Fibroblast of lung (primary cell): Measurements from ENCODE around the gene VWDE. TPM values are rescaled to one million over a fixed set of nuclear protein-coding genes. Genes with fewer than 3 reads are reported as not detected.

Source experiments
- DNase-seq, 2 donors: peaks; one replicate each; pipeline versions ENCODE4 v3.0.0 to v3.0.0-alpha.2; 2010; ENCODE audit warnings: low read depth in 2 of 2
- H2AFZ ChIP-seq: 2 replicates; pipeline ENCODE4 v1.5.1; 2012; ENCODE audit warnings: low read length, control low read depth, inconsistent platforms
- H3K27ac ChIP-seq: 2 replicates; pipeline ENCODE4 v1.5.1; 2011; ENCODE audit warnings: low read length, control low read depth; ENCODE audit not compliant: insufficient read depth
- H3K27me3 ChIP-seq: 2 replicates; pipeline ENCODE4 v1.5.1; 2011; ENCODE audit warnings: mild to moderate bottlenecking, low read length; ENCODE audit not compliant: control insufficient read depth, insufficient read depth
- H3K36me3 ChIP-seq: 2 replicates; pipeline ENCODE4 v1.5.1; 2011; ENCODE audit warnings: low read length; ENCODE audit not compliant: control insufficient read depth, insufficient read depth
- H3K4me1 ChIP-seq: 2 replicates; pipeline ENCODE4 v1.5.1; 2011; ENCODE audit warnings: low read length; ENCODE audit not compliant: control insufficient read depth, insufficient read depth; ENCODE audit errors: extremely low read depth
- H3K4me2 ChIP-seq: 2 replicates; pipeline ENCODE4 v1.5.1; 2011; ENCODE audit warnings: low read length, control low read depth; ENCODE audit not compliant: insufficient read depth; ENCODE audit errors: extremely low read depth
- H3K4me3 ChIP-seq, 4 experiments: fragments of 200-600 bp in 1 of 4; sonication (generic) in 1 of 4; replicated peaks in 1 of 4; 2 replicates each; pipeline ENCODE4 v1.5.1; 2011 to 2016; ENCODE audit warnings: low read length in 4 of 4, low read depth in 3 of 4, mild to moderate bottlenecking in 3 of 4, control low read depth in 2 of 4, inconsistent platforms in 1 of 4, mixed read lengths in 1 of 4; ENCODE audit not compliant: insufficient read depth in 1 of 4; ENCODE audit errors: control extremely low read depth in 1 of 4
- H3K79me2 ChIP-seq: 2 replicates; pipeline ENCODE4 v1.5.1; 2012; ENCODE audit warnings: mild to moderate bottlenecking, low read length, inconsistent platforms; ENCODE audit not compliant: control insufficient read depth, insufficient read depth
- H3K9ac ChIP-seq: 2 replicates; pipeline ENCODE4 v1.5.1; 2011; ENCODE audit warnings: mild to moderate bottlenecking, low read length, control low read depth; ENCODE audit not compliant: insufficient read depth
- H3K9me3 ChIP-seq: 2 replicates; pipeline ENCODE4 v1.5.1; 2012; ENCODE audit warnings: low read depth, low read length; ENCODE audit not compliant: control insufficient read depth, insufficient read depth
- H4K20me1 ChIP-seq: 2 replicates; pipeline ENCODE4 v1.5.1; 2011; ENCODE audit warnings: low read length; ENCODE audit not compliant: control insufficient read depth, insufficient read depth; ENCODE audit errors: extremely low read depth
- CTCF ChIP-seq, 2 donors: IDR thresholded peaks in 1 of 2; conservative IDR thresholded peaks in 1 of 2; 1 replicate in 1 of 2; 2 replicates in 1 of 2; pipeline ENCODE4 v1.5.1; 2011 to 2012; ENCODE audit warnings: low read length in 2 of 2, control low read depth in 1 of 2, inconsistent platforms in 1 of 2, low read depth in 1 of 2, mild to moderate bottlenecking in 1 of 2
- EZH2 ChIP-seq: IDR thresholded peaks from 2 replicates; pipeline ENCODE4 v1.5.1; 2012; ENCODE audit warnings: low read length, control low read depth, mild to moderate bottlenecking; ENCODE audit errors: missing control alignments
- polyA plus RNA-seq, 2 donors: library from polyadenylated mRNA; depleted of rRNA in 1 of 2; stranded (reverse) in 1 of 2; unstranded in 1 of 2; fragments of >200 nt; gene quantifications; 2 replicates each; pipeline ENCODE4 v1.2.1, GENCODE V29; 2011 to 2012; ENCODE audit warnings: missing spikeins in 1 of 2
- total RNA-seq: library from RNA; depleted of rRNA; stranded (reverse); fragments of >200 nt; gene quantifications from 2 replicates; pipeline ENCODE4 v1.2.1, GENCODE V29; 2014

The VWDE gene
- total and polyA plus RNA-seq, 2 donors (not counting 1 experiment from before 2014, with no cell fraction given), result 0.09 to 0.17 TPM

GRCh38 chr7:12444785-12445184 is 41.1 kb upstream of the VWDE start:
- Histone ChIP-seq H3K4me1 (no peaks in the 10 kb centered on the region), H3K79me2 (no peaks in the 10 kb centered on the region)
- TF ChIP-seq CTCF (conservative IDR thresholded peaks at IDR 0.05 in 1 of 2, IDR thresholded peaks at IDR 0.05 in 1 of 2; ENCODE audit: low read depth in 1 of 2, low read length in 2 of 2) (no peak), EZH2 (no peak)

GRCh38 chr7:12440229-12440628 is 36.6 kb upstream of the VWDE start:
- no peak for DNase-seq
- no peak overlapping the region for H2AFZ ChIP-seq
- H3K79me2 ChIP-seq, result no peaks in the 10 kb centered on the region
- no peaks in the 10 kb centered on the region for H4K20me1 ChIP-seq
- TF ChIP-seq EZH2, result no peak
- TF ChIP-seq CTCF (conservative IDR thresholded peaks at IDR 0.05 in 1 of 2, IDR thresholded peaks at IDR 0.05 in 1 of 2; ENCODE audit: low read depth in 1 of 2, low read length in 2 of 2), result no peak
- H3K27ac ChIP-seq, result no peak overlapping the region
- H3K27me3 ChIP-seq, result no peaks in the 10 kb centered on the region
- no peak overlapping the region for H3K4me3 ChIP-seq
- no peaks in the 10 kb centered on the region for H3K9me3 ChIP-seq
- no peak overlapping the region for H3K9ac ChIP-seq
- H3K36me3 ChIP-seq, result no peaks in the 10 kb centered on the region
- no peak overlapping the region for H3K4me2 ChIP-seq
- no peaks in the 10 kb centered on the region for H3K4me1 ChIP-seq

More at GRCh38 chr7:12444785-12445184, 41.1 kb upstream of the VWDE start:
- Histone ChIP-seq H3K9ac (no peak overlapping the region), H3K4me2 (no peak overlapping the region), H3K27me3 (no peaks in the 10 kb centered on the region), H4K20me1 (no peaks in the 10 kb centered on the region), H3K4me3 (no peak overlapping the region), H3K36me3 (no peaks in the 10 kb centered on the region), H3K9me3 (no peaks in the 10 kb centered on the region), H3K27ac (no peak overlapping the region), H2AFZ (no peak overlapping the region)
- DNase-seq, result no peak

GRCh38 chr7:12436896-12437535 is 33.4 kb upstream of the VWDE start:
- H3K4me3 ChIP-seq, result no peak overlapping the region
- H3K9me3 ChIP-seq, result no peaks in the 10 kb centered on the region
- peak; percentile 31 to 65 for DNase-seq
- no peak overlapping the region for H3K27ac ChIP-seq
- no peak overlapping the region for H3K9ac ChIP-seq
- no peaks in the 10 kb centered on the region for H3K36me3 ChIP-seq
- no peaks in the 10 kb centered on the region for H3K4me1 ChIP-seq
- no peaks in the 10 kb centered on the region for H3K27me3 ChIP-seq
- no peaks in the 10 kb centered on the region for H4K20me1 ChIP-seq
- H3K4me2 ChIP-seq, result peak overlapping the region; percentile 49
- no peaks in the 10 kb centered on the region for H3K79me2 ChIP-seq
- no peak overlapping the region for H2AFZ ChIP-seq
- TF ChIP-seq CTCF (conservative IDR thresholded peaks at IDR 0.05 in 1 of 2, IDR thresholded peaks at IDR 0.05 in 1 of 2; ENCODE audit: low read depth in 1 of 2, low read length in 2 of 2) (peak in 1 of 2 donors; percentile 38), EZH2 (no peak)
